ENCODE measurements around the gene EFHD2.
"Not testable (repeated sequence)": the region's sequence is repeated elsewhere in the genome, so short reads cannot be mapped to it uniquely, and the experiment has no call there.

EFHD2 gene

GRCh38 chr1:15456313-15456954, 46.7 kb downstream of the EFHD2 start, which contains the start of gene CELA2A:
CELA2A (plus strand) TSS chr1:15456732; CDS start chr1:15456754, 22 bp downstream.
- DNase-seq, result no peak

GRCh38 chr1:15457585-15457984, 47.9 kb downstream of the EFHD2 start:
- DNase-seq, result no peak

- DNase-seq, result not testable (repeated sequence)
These were observed 48.7 kb downstream of the EFHD2 start for GRCh38 chr1:15458388-15458787.

- no peak for DNase-seq
These were observed 50.4 kb downstream of the EFHD2 start for GRCh38 chr1:15459771-15460707.

GRCh38 chr1:15460708-15461095, 51.0 kb downstream of the EFHD2 start:
- no peak for DNase-seq

GRCh38 chr1:15463064-15463800, 53.5 kb downstream of the EFHD2 start:
- not testable (repeated sequence) for DNase-seq

- DNase-seq, result not testable (repeated sequence)
These were observed 54.2 kb downstream of the EFHD2 start for GRCh38 chr1:15463926-15464322.

- no peak for DNase-seq
These were observed 56.0 kb downstream of the EFHD2 start for GRCh38 chr1:15465674-15466073.

GRCh38 chr1:15466955-15467625, 57.4 kb downstream of the EFHD2 start:
- not testable (repeated sequence) for DNase-seq

GRCh38 chr1:15468145-15468544, 58.5 kb downstream of the EFHD2 start:
- no peak for DNase-seq

- DNase-seq, result no peak
These were observed 59.7 kb downstream of the EFHD2 start for GRCh38 chr1:15469361-15469760.

- DNase-seq, result not testable (repeated sequence)
These were observed 60.2 kb downstream of the EFHD2 start for GRCh38 chr1:15469821-15470448.

- not testable (repeated sequence) for DNase-seq
These were observed 61.4 kb downstream of the EFHD2 start for GRCh38 chr1:15471067-15471466.

GRCh38 chr1:15471723-15472122, 62.0 kb downstream of the EFHD2 start:
- not testable (repeated sequence) for DNase-seq

- DNase-seq, result no peak
These were observed 62.9 kb downstream of the EFHD2 start for GRCh38 chr1:15472587-15472986.

GRCh38 chr1:15475752-15476314, 66.1 kb downstream of the EFHD2 start, which contains the start of gene CELA2B:
CELA2B (plus strand) TSS chr1:15476104; CDS start chr1:15476126, 22 bp downstream.
- no peak for DNase-seq

GRCh38 chr1:15476927-15477326, 67.2 kb downstream of the EFHD2 start:
- no peak for DNase-seq

GRCh38 chr1:15477646-15478212, 68.0 kb downstream of the EFHD2 start:
- no peak for DNase-seq
